Fibroblast of skin of abdomen (primary cell): ENCODE results near the gene FLRT2.

Source experiments
- DNase-seq: peaks from one replicate; pipeline ENCODE4 v3.0.0-alpha.2; 2013

FLRT2 gene

GRCh38 chr14:85601246-85601645, 71.3 kb downstream of the FLRT2 start:
- DNase-seq = no peak

GRCh38 chr14:85601690-85602089, 71.7 kb downstream of the FLRT2 start:
- no peak for DNase-seq

GRCh38 chr14:85602345-85602744, 72.4 kb downstream of the FLRT2 start:
- DNase-seq = no peak

GRCh38 chr14:85604021-85604420, 74.1 kb downstream of the FLRT2 start:
- DNase-seq = no peak

GRCh38 chr14:85604714-85605113, 74.8 kb downstream of the FLRT2 start:
- no peak for DNase-seq

- peak; percentile 86 for DNase-seq
Observed at GRCh38 chr14:85607651-85608081, 77.7 kb downstream of the FLRT2 start.

GRCh38 chr14:85613496-85613895, 83.6 kb downstream of the FLRT2 start:
- DNase-seq = no peak

- DNase-seq = no peak
Observed at GRCh38 chr14:85616386-85616885, 86.5 kb downstream of the FLRT2 start.

GRCh38 chr14:85616886-85617285, 86.9 kb downstream of the FLRT2 start:
- no peak for DNase-seq

- DNase-seq = peak; percentile 9
Observed at GRCh38 chr14:85617791-85618190, 87.8 kb downstream of the FLRT2 start.

GRCh38 chr14:85618390-85618789, 88.4 kb downstream of the FLRT2 start:
- DNase-seq = no peak

GRCh38 chr14:85618978-85619377, 89.0 kb downstream of the FLRT2 start:
- no peak for DNase-seq

GRCh38 chr14:85619851-85620250, 89.9 kb downstream of the FLRT2 start:
- DNase-seq = no peak

- DNase-seq = no peak
Observed at GRCh38 chr14:85620947-85621346, 91.0 kb downstream of the FLRT2 start.

- DNase-seq = no peak
Observed at GRCh38 chr14:85622106-85622505, 92.2 kb downstream of the FLRT2 start.

GRCh38 chr14:85622986-85623685, 93.2 kb downstream of the FLRT2 start:
- DNase-seq = no peak

- DNase-seq = no peak
Observed at GRCh38 chr14:85625925-85626585, 96.1 kb downstream of the FLRT2 start.

- peak; percentile 18 for DNase-seq
Observed at GRCh38 chr14:85634205-85634604, 104.3 kb downstream of the FLRT2 start.

- no peak for DNase-seq
Observed at GRCh38 chr14:85644211-85644610, 114.3 kb downstream of the FLRT2 start.

- DNase-seq = no peak
Observed at GRCh38 chr14:85653029-85653428, 123.1 kb downstream of the FLRT2 start.

GRCh38 chr14:85660243-85660922, 130.4 kb downstream of the FLRT2 start:
- DNase-seq = no peak

GRCh38 chr14:85662096-85662495, 132.2 kb downstream of the FLRT2 start:
- DNase-seq = no peak

GRCh38 chr14:85663256-85663655, 133.3 kb downstream of the FLRT2 start:
- DNase-seq = no peak

GRCh38 chr14:85663667-85664066, 133.7 kb downstream of the FLRT2 start:
- DNase-seq = no peak
